ENCODE data around the gene NRP2. TPM values are rescaled to one million over a fixed set of nuclear protein-coding genes. Genes with fewer than 3 reads are reported as not detected.

NRP2 gene
- total RNA-seq, 2 donors from 2014 or later, result 9.7 to 21.0 TPM

DNA sequence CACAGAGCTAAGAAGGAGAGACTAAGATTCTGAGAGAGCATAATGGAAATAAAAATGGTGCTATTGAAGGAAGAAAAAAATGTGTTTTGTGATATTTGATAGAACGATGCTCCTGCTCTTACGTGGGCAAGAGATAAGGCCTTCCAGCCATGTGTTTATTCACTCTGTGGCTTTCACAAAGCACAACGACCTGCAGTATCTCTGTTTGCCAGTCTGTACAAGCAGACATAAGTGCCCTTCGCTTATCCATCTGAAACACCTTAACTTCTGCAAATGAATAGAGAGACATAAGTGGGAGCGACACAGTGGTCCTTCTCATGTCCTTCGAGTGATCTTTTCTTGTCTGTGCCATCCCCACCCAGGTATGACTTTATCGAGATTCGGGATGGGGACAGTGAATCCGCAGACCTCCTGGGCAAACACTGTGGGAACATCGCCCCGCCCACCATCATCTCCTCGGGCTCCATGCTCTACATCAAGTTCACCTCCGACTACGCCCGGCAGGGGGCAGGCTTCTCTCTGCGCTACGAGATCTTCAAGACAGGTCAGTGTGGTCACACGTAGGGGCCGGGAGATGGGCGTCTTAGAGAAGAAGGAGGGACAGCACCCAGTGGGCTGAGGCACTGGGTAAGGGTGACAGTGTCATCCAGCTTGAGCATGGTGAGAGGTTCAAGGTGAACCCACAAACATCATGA, 33.7 kb downstream of the NRP2 start:
- Histone ChIP-seq H3K9me3 (no peaks in the 10 kb centered on the region), H3K27me3 (replicated peaks; ENCODE audit: insufficient read depth) (no peaks in the 10 kb centered on the region), H3K4me1 (replicated peaks) (no peaks in the 10 kb centered on the region), H3K36me3 (no peaks in the 10 kb centered on the region), H3K4me3 (no peak overlapping the region), H3K27ac (no peak overlapping the region)
- intact Hi-C loops (cut with DNase I), result no loop called here
- no peak for DNase-seq (ENCODE audit: low spot score)
- WGBS, result 78% methylated on average over 20 of the region's 20 CpGs
- TF ChIP-seq, protein P1, sequence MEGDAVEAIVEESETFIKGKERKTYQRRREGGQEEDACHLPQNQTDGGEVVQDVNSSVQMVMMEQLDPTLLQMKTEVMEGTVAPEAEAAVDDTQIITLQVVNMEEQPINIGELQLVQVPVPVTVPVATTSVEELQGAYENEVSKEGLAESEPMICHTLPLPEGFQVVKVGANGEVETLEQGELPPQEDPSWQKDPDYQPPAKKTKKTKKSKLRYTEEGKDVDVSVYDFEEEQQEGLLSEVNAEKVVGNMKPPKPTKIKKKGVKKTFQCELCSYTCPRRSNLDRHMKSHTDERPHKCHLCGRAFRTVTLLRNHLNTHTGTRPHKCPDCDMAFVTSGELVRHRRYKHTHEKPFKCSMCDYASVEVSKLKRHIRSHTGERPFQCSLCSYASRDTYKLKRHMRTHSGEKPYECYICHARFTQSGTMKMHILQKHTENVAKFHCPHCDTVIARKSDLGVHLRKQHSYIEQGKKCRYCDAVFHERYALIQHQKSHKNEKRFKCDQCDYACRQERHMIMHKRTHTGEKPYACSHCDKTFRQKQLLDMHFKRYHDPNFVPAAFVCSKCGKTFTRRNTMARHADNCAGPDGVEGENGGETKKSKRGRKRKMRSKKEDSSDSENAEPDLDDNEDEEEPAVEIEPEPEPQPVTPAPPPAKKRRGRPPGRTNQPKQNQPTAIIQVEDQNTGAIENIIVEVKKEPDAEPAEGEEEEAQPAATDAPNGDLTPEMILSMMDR (IDR thresholded peaks at IDR 0.05), result no peak
- TF ChIP-seq POLR2A (IDR thresholded peaks at IDR 0.05) (no peak), POLR2AphosphoS5 (IDR thresholded peaks at IDR 0.05) (no peak)

DNA sequence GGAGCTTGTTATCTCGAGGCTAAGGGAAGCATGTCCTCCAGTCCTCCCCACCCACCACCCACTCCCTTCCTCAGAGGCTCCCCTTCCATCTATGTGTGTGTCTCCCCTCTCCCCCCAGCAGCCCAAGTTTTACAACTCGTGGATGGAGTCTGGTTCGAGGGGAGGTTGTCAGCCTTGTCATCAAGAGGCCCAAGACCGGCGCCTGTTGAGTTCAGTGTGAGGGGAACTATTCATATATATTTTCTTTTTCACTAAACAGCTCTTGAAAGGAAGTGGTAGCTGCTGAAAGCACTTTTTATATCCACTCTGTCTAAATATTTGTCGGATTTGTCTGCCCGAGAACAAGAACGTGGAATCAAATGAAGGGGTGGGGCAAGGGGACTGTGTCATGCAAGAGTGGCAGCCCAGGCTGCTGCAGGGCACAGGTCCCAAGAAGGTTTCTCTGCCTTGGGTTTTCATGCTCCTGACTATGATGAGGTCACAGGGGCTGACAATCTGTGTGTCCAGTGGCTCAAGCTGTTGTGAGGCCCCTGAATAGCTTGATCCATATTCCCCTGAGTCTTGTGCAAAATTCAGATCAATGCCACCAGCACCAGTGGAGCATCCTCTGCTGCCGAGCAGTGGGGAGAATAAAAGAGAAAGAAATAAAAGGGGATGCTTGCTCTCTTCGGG, 35.0 kb downstream of the NRP2 start:
- Histone ChIP-seq H3K4me3 (no peak overlapping the region), H3K27ac (no peak overlapping the region)
- 59% methylated on average over 10 of the region's 10 CpGs for WGBS

DNA sequence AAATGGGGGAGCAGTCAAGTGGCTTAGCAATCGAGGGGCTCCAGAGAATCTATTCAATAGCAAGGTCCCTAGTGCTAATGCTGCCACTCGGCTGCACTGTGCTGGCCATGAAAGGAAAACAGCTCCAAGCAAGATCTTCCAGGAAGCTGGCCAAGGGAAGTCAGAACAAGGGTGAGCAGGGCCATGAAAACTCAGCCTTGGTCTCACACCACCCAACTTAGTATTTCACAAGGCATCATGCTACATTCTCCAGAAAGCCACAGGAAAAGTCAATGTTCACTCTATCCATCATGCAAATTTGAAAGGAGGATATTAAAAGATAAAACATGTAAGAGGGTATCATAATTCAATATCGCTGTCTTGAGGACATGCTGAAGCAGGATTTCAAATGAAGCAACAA, 35.7 kb downstream of the NRP2 start:
- Histone ChIP-seq H3K36me3 (no peaks in the 10 kb centered on the region), H3K4me3 (no peak overlapping the region), H3K27me3 (replicated peaks; ENCODE audit: insufficient read depth) (no peaks in the 10 kb centered on the region), H3K4me1 (replicated peaks) (no peaks in the 10 kb centered on the region), H3K9me3 (no peaks in the 10 kb centered on the region), H3K27ac (no peak overlapping the region)
- TF ChIP-seq, protein P1 (IDR thresholded peaks at IDR 0.05), result no peak
- TF ChIP-seq POLR2A (IDR thresholded peaks at IDR 0.05) (no peak), POLR2AphosphoS5 (IDR thresholded peaks at IDR 0.05) (no peak)
- no peak for DNase-seq (ENCODE audit: low spot score)
- intact Hi-C loops (cut with DNase I), result no loop called here
- 78% methylated on average over 3 of the region's 3 CpGs for WGBS

More for the DNA sequence above, 35.0 kb downstream of the NRP2 start:
- H3K9me3 ChIP-seq, result no peaks in the 10 kb centered on the region
- no peaks in the 10 kb centered on the region for H3K4me1 ChIP-seq (replicated peaks)
- intact Hi-C loops (cut with DNase I), result no loop called here
- DNase-seq (ENCODE audit: low spot score), result no peak
- no peaks in the 10 kb centered on the region for H3K27me3 ChIP-seq (replicated peaks; ENCODE audit: insufficient read depth)
- H3K36me3 ChIP-seq, result no peaks in the 10 kb centered on the region
- TF ChIP-seq POLR2A (IDR thresholded peaks at IDR 0.05), result no peak
- TF ChIP-seq, protein P1 (IDR thresholded peaks at IDR 0.05), result no peak
- TF ChIP-seq POLR2AphosphoS5 (IDR thresholded peaks at IDR 0.05), result no peak

DNA sequence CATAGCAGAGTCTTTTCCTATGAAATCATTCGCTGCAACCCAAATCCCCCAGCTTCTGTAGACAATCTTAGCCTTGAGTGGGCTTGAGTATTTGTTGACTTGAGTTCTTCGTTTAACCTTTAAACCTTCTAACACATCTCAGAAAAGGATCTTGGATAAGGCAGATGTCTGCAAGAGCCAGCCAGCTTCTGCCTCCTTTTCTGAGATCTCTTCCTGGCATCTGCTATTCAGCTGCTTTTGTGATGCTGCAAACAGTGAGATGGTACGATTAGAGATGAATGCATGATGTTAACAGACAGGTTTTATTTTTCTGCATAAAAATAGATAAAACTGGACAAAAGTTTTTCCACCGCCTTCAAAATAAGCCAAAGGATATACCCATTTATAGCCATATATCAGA, 37.5 kb downstream of the NRP2 start:
- Histone ChIP-seq H3K36me3 (no peaks in the 10 kb centered on the region), H3K4me3 (no peak overlapping the region), H3K27ac (no peak overlapping the region), H3K4me1 (replicated peaks) (no peaks in the 10 kb centered on the region), H3K9me3 (no peaks in the 10 kb centered on the region), H3K27me3 (replicated peaks; ENCODE audit: insufficient read depth) (no peaks in the 10 kb centered on the region)
- 63% methylated on average over 4 of the region's 4 CpGs for WGBS
- TF ChIP-seq, protein P1 (IDR thresholded peaks at IDR 0.05), result no peak
- TF ChIP-seq POLR2A (IDR thresholded peaks at IDR 0.05) (no peak), POLR2AphosphoS5 (IDR thresholded peaks at IDR 0.05) (no peak)
- intact Hi-C loops (cut with DNase I), result no loop called here
- no peak for DNase-seq (ENCODE audit: low spot score)

Measured in prostate gland (tissue), 2 donors.